CD4-positive, alpha-beta T cell treated with Interleukin-2 at 100 ng/mL for 4 hours (primary cell): ENCODE results near the gene RBMS1.

Experiments used
- DNase-seq: peaks from one replicate; pipeline ENCODE4 v3.0.0-alpha.2; 2020; ENCODE audit warnings: low spot score

RBMS1 gene, protein sequence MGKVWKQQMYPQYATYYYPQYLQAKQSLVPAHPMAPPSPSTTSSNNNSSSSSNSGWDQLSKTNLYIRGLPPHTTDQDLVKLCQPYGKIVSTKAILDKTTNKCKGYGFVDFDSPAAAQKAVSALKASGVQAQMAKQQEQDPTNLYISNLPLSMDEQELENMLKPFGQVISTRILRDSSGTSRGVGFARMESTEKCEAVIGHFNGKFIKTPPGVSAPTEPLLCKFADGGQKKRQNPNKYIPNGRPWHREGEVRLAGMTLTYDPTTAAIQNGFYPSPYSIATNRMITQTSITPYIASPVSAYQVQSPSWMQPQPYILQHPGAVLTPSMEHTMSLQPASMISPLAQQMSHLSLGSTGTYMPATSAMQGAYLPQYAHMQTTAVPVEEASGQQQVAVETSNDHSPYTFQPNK

GRCh38 chr2:160493227-160494028, at the start of gene RBMS1:
TSS of gene RBMS1 (minus strand) at chr2:160493807. CDS start at chr2:160493363, 444 bp downstream.
- peak; percentile 49 for DNase-seq

- no peak for DNase-seq
Observed at GRCh38 chr2:160541745-160542144, 48.1 kb upstream of the RBMS1 start.

- no peak for DNase-seq
Observed at GRCh38 chr2:160538559-160539355, 45.1 kb upstream of the RBMS1 start.

DNA sequence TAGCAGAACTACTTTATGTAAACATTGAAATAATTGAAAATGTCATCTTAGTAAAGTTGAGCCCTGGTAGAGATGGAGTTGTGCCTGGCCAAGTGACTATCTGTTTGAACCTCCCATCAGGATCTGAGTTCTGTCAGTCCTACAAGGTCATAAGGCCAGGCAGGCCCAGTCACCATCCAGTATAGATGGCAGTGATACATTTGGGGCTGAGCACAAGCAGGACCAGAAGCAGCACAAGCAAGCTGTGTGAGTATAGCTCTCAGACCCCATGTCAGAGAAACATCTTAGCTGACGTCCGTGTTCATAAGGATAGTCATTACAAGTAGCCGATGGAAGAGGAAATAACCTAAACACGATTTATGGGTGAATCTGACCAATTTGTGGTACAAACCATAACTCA, 44.5 kb upstream of the RBMS1 start:
- DNase-seq, result no peak

DNA sequence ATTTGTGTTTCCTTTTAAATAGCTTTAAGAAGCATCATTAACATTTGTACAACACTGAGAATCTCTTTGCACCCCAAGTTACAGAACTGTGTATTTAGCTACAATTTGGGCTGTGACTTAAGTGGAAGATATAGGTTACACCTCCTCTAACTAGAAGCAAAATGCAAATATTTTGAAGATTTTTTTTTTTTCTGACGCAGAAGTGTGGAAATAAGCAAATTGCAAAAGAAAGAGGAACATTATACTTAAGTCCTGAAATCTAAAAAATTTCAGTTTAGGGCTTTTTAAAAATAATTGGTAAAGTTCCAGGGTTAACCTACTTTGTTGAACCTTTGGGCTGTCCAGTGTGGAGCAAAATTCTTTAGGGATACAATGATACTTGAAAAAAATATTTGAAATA, 41.4 kb upstream of the RBMS1 start:
- DNase-seq, result no peak

DNA sequence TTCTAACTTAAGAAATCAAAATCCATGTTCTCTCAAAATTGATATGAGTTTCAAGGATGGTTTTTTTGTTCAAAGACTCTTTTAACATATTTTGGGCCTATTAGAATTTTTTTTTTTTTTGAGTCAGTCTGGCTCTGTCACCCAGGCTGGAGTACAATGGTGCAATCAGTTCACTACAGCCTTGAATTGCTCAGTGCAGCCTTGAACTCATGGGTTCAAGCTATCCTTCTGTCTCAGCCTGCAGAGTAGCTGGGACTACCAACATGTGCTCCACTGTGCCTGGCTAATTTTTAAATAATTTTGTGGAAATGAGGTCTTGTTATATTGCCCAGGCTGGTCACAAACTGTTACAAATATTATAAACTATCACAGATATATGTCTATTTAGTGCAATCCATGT, 40.6 kb upstream of the RBMS1 start:
- DNase-seq, result no peak

GRCh38 chr2:160533482-160533881, 39.9 kb upstream of the RBMS1 start:
- DNase-seq, result no peak

GRCh38 chr2:160532388-160532787, 38.8 kb upstream of the RBMS1 start:
- DNase-seq, result no peak

- no peak for DNase-seq
Observed at GRCh38 chr2:160522951-160523710, 29.5 kb upstream of the RBMS1 start.

DNA sequence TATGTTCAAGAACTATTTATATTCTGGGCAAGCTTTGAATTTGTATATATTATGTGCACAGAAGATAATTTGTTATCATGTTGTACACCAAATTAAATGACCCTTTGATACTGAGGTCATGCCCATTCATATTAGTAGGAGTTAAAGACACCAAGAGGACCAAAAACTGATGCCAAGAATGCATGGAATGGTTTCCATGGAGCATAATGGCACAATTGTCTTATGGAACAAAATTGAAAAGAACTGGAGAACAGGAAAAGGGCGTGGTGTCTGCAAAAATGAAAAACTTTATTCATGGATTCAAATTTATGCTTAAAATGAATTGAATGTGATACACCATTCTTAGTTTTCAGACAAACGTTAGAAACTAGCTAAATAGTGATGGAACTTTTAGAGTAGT, 24.1 kb upstream of the RBMS1 start:
- no peak for DNase-seq

GRCh38 chr2:160516547-160517365, 23.1 kb upstream of the RBMS1 start:
- peak; percentile 12 for DNase-seq

GRCh38 chr2:160515120-160515519, 21.5 kb upstream of the RBMS1 start:
- no peak for DNase-seq

- no peak for DNase-seq
Observed at GRCh38 chr2:160513120-160513519, 19.5 kb upstream of the RBMS1 start.

GRCh38 chr2:160512491-160512890, 18.9 kb upstream of the RBMS1 start:
- no peak for DNase-seq

DNA sequence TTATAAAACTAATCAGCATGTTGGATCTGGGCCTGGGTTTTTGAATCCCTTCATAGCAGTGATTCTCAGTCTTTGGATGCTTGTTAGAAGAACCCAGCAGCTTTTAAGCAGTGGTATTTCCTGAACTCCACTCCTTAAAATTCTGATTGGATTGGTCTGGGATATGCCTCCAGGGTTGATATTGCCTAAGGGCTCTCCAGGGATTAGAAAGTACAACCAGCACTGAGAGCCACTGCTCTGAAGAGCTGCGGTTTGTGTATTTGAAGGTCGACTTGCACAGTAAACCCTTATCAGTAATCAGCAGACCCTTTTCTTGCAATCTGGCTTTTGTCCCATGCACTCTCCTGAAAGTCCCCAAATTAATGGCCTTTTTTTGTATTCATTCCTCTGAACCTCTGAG, 17.0 kb upstream of the RBMS1 start:
- no peak for DNase-seq

DNA sequence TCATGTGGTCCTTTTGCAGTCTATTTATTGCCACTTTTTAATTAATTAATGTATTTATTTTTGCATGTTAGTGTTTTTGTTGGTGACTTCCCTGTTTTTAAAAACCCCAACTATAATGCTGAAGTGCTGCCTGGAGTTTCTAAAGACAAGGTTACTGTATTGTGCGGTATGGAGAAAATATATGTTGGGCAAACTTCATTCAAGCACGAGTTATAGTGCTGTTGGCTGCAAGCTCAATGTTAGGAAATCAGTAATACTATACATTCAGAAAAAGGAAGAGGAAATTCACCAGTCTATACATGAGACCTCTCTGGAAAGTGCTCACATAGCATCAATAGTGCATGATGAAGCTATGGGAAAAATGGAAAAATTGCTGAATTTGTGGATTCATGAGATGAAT, 15.4 kb upstream of the RBMS1 start:
- DNase-seq, result no peak

- DNase-seq, result no peak
Observed at GRCh38 chr2:160507464-160507863, 13.9 kb upstream of the RBMS1 start.

DNA sequence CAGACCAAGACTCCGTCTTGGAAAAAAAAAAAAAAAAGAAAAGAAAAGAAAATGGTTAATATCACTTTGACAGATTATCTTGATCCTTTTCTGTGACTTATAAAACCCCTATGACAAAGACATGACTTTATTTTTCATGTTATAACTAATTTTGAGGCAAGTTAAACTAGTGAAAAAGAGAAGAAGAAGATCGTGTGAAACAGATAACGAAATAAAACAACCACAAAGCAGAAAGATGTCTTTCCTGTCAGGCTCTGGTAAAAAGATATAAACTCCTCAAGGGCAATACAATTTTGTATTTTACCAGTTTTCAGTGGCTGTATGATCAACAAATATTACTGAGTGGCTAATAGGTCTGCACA, 13.4 kb upstream of the RBMS1 start:
- DNase-seq, result peak; percentile 22

DNA sequence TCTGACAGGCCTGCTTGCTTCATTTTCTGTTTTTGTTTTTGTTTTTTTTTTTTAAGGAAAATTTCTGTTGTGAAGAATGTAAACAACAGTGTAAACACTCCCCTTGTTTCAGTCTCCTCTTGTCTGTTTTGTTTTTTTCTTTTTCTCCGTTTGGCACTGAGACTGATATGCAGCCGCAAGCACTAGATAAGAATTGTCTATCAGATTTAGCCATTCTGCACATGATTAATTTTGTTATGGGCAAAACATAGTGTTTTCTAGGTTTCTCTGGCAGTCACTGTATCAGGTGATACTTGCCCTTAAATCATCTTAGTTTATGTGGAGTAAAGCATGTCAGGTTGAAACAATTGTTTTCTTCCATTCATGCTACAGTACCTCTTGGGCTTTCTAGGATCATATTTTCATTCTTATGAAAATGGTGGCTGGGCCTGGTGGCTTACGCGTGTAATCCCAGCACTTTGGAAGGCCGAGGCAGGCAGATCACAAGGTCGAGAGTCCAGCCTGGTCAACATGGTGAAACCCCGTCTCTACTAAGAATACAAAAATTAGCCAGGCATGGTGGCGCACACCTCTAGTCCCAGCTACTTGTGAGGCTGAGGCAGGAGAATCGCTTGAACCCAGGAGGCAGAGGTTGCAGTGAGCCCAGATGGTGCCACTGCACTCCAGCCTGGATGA, 12.9 kb upstream of the RBMS1 start:
- DNase-seq, result no peak

DNA sequence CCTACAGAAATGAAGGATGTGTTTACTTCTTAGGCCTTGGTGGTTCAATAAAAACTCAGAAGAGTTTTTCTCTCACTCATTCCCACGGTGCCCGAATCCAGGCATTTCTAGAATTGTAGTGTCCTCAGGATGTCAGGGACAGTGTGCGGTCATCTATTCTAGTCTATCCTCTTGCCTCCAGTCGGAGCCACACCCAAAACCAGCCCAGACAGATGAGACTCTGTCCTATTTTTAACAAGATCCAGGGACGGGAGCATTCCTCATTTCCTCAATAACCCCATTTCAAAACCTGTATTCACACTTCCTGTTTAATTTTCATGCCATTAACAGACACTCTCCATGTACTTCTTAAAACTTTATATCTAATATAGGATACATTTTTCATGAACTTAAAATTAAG, 11.6 kb upstream of the RBMS1 start:
- DNase-seq, result no peak
